IgD-negative memory B cell (primary cell): ENCODE measurements around the gene COG5. TPM values are rescaled to one million over a fixed set of nuclear protein-coding genes. Genes with fewer than 3 reads are reported as not detected.
"Not testable (repeated sequence)": the region's sequence is repeated elsewhere in the genome, so short reads cannot be mapped to it uniquely, and the experiment has no call there.

ENCODE experiments used
- H3K27ac Mint-ChIP-seq, 3 donors: one replicate each; pipeline ENCODE4 v1.8.0; 2020 to 2022; ENCODE audit warnings: mild to moderate bottlenecking in 3 of 3, mixed read lengths in 3 of 3, moderate library complexity in 1 of 3
- H3K27me3 Mint-ChIP-seq: one replicate; pipeline ENCODE4 v1.8.0; 2021; ENCODE audit warnings: mixed read lengths
- H3K36me3 Mint-ChIP-seq: one replicate; pipeline ENCODE4 v1.8.0; 2020; ENCODE audit warnings: mild to moderate bottlenecking, mixed read lengths
- H3K4me1 Mint-ChIP-seq, 3 donors: one replicate each; pipeline ENCODE4 v1.8.0; 2020 to 2022; ENCODE audit warnings: mixed read lengths in 3 of 3, mild to moderate bottlenecking in 1 of 3
- H3K4me3 Mint-ChIP-seq, 4 donors: one replicate each; pipeline ENCODE4 v1.8.0; 2020 to 2022; ENCODE audit warnings: mild to moderate bottlenecking in 4 of 4, mixed read lengths in 4 of 4, moderate library complexity in 3 of 4
- H3K9me3 Mint-ChIP-seq, 3 donors: one replicate each; pipeline ENCODE4 v1.8.0; 2020 to 2021; ENCODE audit warnings: mixed read lengths in 3 of 3, mild to moderate bottlenecking in 1 of 3
- polyA plus RNA-seq: library from polyadenylated mRNA; unstranded; fragments of 300-500 nt; fragmentation: Illumina TruSeq; gene quantifications from one replicate; pipeline ENCODE4 v1.2.3, GENCODE V29; 2021

COG5 gene
- polyA plus RNA-seq, 1 donor from 2014 or later = 27.3 TPM

DNA sequence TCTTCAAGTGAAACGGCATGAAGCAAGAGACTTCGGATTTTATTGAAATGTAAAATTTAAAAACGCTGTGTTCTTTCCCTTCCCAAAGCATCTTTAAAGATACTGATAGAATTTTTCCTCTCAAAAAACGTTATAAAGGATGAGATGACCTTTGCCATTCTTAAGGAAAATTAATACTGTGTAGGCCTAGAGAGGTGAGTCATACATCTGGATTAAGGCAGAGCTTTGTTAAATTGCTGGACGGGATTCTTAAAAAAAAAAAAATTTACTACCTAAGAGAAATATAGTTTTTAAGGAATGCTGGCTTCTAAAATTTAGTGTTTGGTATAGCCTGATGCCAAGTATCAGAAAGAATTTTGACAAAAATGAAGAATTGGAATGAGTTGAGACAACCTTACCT, 401.2 kb downstream of the COG5 start:
- no peak overlapping the region for H3K27ac Mint-ChIP-seq
- peaks cover 4% of the 10 kb centered on the region for H3K27me3 Mint-ChIP-seq
- no peaks in the 10 kb centered on the region for H3K36me3 Mint-ChIP-seq
- H3K9me3 Mint-ChIP-seq = no peaks in the 10 kb centered on the region
- H3K4me3 Mint-ChIP-seq = no peak overlapping the region
- H3K4me1 Mint-ChIP-seq = peaks cover 1 to 3% (median 3%) of the 10 kb centered on the region in 3 donors

GRCh38 chr7:107161415-107161814, 402.3 kb downstream of the COG5 start:
- no peaks in the 10 kb centered on the region for H3K9me3 Mint-ChIP-seq
- H3K27me3 Mint-ChIP-seq = peaks cover 4% of the 10 kb centered on the region
- H3K27ac Mint-ChIP-seq = no peak overlapping the region
- no peaks in the 10 kb centered on the region for H3K36me3 Mint-ChIP-seq
- H3K4me1 Mint-ChIP-seq = peaks cover 0 to 2% (median 0%) of the 10 kb centered on the region in 3 donors
- H3K4me3 Mint-ChIP-seq = no peak overlapping the region

GRCh38 chr7:107160389-107160788, 403.3 kb downstream of the COG5 start:
- Mint-ChIP-seq H3K27me3 (peaks cover 4% of the 10 kb centered on the region), H3K4me3 (no peak overlapping the region), H3K4me1 (no peaks in the 10 kb centered on the region)

GRCh38 chr7:107158028-107158427, 405.7 kb downstream of the COG5 start:
- H3K4me1 Mint-ChIP-seq = no peaks in the 10 kb centered on the region
- no peak overlapping the region for H3K4me3 Mint-ChIP-seq

More at GRCh38 chr7:107160389-107160788, 403.3 kb downstream of the COG5 start:
- Mint-ChIP-seq H3K9me3 (peaks cover 0 to 3% (median 0%) of the 10 kb centered on the region in 3 donors), H3K36me3 (no peaks in the 10 kb centered on the region), H3K27ac (no peak overlapping the region)

GRCh38 chr7:107157091-107157490, 406.6 kb downstream of the COG5 start:
- H3K4me3 Mint-ChIP-seq = no peak overlapping the region
- H3K9me3 Mint-ChIP-seq = peaks cover 0 to 3% (median 0%) of the 10 kb centered on the region in 3 donors
- H3K4me1 Mint-ChIP-seq = no peaks in the 10 kb centered on the region
- no peaks in the 10 kb centered on the region for H3K36me3 Mint-ChIP-seq
- H3K27me3 Mint-ChIP-seq = no peaks in the 10 kb centered on the region
- H3K27ac Mint-ChIP-seq = peak overlapping the region in 1 of 3 donors; percentile 1

More at GRCh38 chr7:107158028-107158427, 405.7 kb downstream of the COG5 start:
- Mint-ChIP-seq H3K27ac (no peak overlapping the region), H3K9me3 (peaks cover 0 to 3% (median 0%) of the 10 kb centered on the region in 3 donors), H3K27me3 (no peaks in the 10 kb centered on the region), H3K36me3 (no peaks in the 10 kb centered on the region)

DNA sequence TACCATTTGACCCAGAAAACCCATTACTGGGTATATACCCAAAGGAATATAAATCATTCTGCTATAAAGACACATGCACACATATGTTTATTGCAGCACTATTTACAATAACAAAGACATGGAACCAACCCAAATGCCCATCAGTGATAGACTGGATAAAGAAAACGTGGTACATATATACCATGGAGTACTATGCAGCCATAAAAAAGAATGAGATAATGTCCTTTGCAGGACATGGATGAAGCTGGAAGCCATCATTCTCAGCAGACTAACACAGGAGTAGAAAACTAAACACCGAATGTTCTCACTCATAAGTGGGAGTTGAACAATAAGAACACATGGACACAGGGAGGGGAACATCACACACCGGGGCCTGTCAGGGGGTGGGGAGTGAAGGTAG, 408.0 kb downstream of the COG5 start:
- H3K27ac Mint-ChIP-seq, H3K36me3 Mint-ChIP-seq, H3K27me3 Mint-ChIP-seq, H3K4me1 Mint-ChIP-seq, H3K9me3 Mint-ChIP-seq, H3K4me3 Mint-ChIP-seq: not testable (repeated sequence)

- H3K4me1 Mint-ChIP-seq = peaks cover 0 to 2% (median 0%) of the 10 kb centered on the region in 3 donors
- no peak overlapping the region for H3K4me3 Mint-ChIP-seq
- no peaks in the 10 kb centered on the region for H3K27me3 Mint-ChIP-seq
- peaks cover 0 to 3% (median 0%) of the 10 kb centered on the region in 3 donors for H3K9me3 Mint-ChIP-seq
- no peak overlapping the region for H3K27ac Mint-ChIP-seq
- H3K36me3 Mint-ChIP-seq = no peaks in the 10 kb centered on the region
Observed at GRCh38 chr7:107154826-107155225, 408.9 kb downstream of the COG5 start.

DNA sequence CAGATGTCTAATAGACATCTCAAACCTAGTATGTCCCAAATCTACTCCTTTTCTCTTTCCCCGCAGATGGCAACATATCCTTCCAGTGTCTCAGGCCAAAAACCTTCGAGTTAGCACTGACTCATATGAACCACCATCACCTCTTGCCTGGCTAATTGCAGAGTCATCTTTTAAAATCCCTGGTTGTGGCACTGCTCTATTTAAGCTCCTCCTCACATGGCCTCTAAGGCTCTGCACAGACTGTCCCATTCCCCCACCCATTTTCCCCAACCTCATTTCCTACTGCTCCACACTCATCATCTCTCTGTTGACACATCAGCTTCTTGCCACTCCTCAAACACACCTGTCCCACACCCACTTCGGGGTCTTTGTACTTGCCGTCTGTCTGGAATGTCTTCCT, 411.7 kb downstream of the COG5 start:
- Mint-ChIP-seq H3K4me1 (peaks cover 4 to 7% (median 6%) of the 10 kb centered on the region in 3 donors), H3K27ac (no peak overlapping the region), H3K36me3 (no peaks in the 10 kb centered on the region), H3K27me3 (no peaks in the 10 kb centered on the region), H3K9me3 (peaks cover 0 to 3% (median 0%) of the 10 kb centered on the region in 3 donors), H3K4me3 (no peak overlapping the region)

Other genes starting within 250 kb of the COG5 start
- gene GPR22, start 93.9 kb downstream of the COG5 start, polyA plus RNA-seq = not detected
- gene DUS4L, start 51 bp upstream of the COG5 start, polyA plus RNA-seq = 5.9 TPM
- gene BCAP29, start 16.3 kb upstream of the COG5 start, polyA plus RNA-seq = 43.6 TPM
- gene SLC26A4, start 96.9 kb upstream of the COG5 start, polyA plus RNA-seq = not detected
- gene CBLL1, start 180.2 kb upstream of the COG5 start, polyA plus RNA-seq = 74.9 TPM
- gene SLC26A3, start 239.3 kb upstream of the COG5 start, polyA plus RNA-seq = not detected